HG02642 (cell line): ENCODE data around the gene OR13A1.
A peak's percentile ranks its signal among the peaks of the same experiment; 100 is the strongest.
"Not testable (repeated sequence)": the region's sequence is repeated elsewhere in the genome, so short reads cannot be mapped to it uniquely, and the experiment has no call there.

Source experiments
- ATAC-seq: cut with Tn5 transposase; IDR thresholded peaks from one replicate; pipeline ENCODE4 v1.9.1; 2021; ENCODE audit warnings: mild to moderate bottlenecking; ENCODE audit not compliant: unreplicated experiment, poor library complexity

The OR13A1 gene

DNA sequence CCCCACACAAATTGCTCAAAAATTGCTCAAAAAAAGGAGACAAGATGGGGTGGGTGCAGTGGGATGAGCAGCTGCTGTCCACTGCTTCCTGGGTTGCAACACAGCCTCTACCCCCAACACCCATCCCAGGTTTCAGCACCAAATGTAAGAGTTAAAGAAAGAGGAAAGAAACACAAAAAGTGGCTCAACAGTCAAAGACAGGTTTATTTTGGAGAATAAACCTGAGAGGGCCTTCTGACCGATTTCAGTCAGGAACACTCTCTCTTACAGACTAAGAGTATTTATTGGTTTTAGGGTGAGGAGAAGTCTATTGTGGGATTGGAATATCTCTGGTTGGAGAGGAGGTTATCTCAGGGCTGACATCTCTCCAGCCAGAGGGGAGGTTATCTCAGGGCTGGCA, 28.4 kb downstream of the OR13A1 start:
- no peak for ATAC-seq

DNA sequence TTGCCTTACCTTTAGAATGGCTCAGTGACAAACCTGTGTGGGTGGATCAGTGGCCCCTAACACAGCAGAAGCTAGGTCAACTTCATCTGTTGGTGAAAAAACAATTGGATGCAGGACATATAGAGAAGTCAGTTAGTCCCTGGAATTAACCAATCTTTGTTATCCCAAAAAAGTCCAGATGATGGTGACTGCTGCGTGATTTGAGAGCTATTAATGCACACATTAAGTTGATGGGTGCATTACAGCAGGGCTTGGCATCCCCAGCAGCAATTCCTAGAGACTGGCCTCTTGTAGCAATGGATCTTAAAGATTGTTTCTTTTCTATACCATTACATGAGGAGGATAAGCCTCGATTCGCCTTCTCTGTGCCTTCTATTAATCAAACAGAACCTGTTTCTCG, 33.3 kb downstream of the OR13A1 start:
- ATAC-seq = no peak

DNA sequence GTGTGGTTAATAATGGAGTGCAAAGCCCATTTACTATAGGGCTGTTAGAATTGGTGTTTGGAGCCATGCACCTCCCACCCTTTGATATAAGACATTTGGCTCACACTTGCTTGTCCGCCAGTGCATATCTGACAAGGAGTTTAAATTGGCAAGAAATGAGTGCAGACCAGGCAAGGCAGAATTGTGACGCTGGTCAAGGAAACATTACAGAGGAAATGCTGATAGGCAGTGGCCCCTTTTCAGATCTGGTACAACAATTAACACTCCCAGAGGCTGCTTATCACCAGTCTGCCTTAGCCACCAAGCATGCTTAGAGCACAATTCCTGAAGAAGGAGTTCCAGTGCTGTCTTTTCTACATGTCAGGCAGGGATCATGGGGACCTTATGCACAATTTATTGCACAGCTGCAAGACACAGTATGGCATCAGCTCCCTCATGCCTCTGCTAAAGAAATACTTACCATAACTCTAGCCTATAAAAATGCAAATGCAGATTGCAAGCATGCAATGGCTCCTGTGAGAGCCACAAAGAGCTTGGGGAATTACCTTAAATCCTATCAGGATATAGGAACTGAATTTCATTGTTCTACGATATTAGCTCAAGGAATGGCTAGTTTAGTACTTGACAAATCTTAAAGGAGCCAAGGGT, 35.2 kb downstream of the OR13A1 start:
- no peak for ATAC-seq

DNA sequence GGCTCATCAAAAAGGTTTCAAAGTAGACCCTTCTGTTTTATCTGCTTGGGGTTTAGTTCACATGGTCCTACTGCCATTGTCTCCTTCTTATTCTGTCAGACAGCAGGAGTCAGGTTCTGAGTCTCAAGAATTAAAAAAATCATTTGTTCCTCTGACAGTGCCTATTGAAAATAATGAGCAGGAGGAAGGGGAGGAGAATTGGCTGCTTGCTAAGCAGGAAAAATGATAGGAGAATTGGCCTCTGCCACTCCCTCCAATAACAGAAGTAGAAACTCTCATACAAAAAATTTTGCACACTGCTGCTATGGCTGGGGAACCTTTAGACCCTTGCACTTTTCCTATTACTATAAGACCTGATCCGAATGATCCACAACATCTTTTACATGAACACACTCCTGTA, 35.7 kb downstream of the OR13A1 start:
- ATAC-seq = no peak

DNA sequence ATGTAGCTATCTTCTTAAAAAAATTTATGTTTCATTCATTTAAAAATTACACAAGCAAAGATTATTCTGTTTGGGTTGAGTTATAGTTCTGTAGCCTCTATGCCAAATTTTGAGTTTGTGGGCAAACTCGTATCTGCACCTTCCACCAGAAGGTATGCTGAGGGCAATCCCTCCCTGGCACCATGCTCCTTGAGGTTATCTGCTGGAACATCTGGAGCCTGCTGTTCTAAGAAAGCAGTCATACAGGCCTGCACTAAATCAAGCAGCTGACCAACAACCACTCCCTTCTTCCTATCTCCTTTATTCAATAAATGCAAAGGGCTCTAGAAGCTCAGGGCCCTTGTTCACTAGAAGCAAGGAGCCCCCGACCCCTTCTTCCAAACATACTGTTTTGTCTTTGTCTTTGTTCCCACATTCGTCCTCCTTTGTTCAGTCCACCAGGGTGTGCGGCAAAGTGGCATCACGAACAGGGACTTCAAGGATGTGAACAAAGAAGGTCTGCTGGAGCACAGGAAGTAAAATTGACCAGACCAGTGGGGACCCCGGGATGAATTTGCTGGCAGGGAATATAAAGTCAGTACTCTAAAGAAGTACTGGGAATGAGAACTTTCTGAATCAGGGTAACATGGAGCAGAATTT, 36.4 kb downstream of the OR13A1 start:
- ATAC-seq = no peak

DNA sequence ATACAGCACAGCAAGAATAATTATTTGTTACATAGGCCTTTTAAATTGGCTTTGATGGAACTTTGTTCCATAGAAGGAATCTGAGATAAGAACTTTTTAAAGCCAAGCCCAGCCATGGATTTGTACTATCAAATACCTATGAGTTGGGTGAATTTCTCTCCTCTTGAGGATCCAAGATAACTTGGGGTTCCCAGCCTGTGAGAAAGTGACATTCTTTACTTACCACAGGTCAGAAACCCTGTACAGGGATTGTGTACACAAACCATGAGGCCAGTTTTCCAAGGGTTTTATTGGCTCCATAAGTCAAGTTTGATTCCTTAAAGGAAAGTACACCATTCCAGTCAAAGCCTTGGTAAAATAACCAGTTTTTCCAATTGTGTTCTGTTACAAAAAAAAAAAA, 39.3 kb downstream of the OR13A1 start:
- not testable (repeated sequence) for ATAC-seq

DNA sequence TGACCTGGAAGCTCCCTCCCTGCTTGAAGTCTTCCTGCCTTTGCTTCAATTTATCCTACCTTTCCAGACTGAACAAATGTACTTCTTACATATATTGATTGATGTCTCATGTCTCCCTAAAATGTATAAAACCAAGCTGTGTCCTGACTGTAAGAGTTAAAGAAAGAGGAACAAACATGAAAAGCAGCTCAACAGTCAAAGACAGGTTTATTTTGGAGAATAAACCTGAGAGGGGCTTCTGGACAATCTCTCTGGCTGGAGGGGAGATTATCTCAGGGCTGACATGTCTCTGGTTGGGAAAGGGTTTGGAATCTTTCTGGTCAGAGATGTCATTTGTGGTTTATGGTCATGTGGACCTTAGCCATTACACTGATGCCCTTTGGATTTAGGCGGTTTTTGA, 41.0 kb downstream of the OR13A1 start:
- no peak for ATAC-seq

DNA sequence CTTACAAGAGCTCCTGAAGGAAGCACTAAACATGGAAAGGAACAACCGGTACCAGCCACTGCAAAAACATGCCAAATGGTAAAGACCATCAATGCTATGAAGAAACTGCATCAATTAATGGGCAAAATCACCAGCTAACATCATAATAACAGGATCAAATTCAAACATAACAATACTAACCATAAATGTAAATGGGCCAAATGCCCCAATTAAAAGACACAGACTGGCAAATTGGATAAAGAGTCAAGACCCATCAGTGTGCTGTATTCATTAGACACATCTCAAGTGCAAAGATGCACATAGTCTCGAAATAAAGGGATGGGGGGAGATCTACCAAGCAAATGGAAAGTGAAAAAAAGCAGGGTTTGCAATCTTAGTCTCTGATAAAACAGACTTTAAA, 47.6 kb downstream of the OR13A1 start:
- not testable (repeated sequence) for ATAC-seq

DNA sequence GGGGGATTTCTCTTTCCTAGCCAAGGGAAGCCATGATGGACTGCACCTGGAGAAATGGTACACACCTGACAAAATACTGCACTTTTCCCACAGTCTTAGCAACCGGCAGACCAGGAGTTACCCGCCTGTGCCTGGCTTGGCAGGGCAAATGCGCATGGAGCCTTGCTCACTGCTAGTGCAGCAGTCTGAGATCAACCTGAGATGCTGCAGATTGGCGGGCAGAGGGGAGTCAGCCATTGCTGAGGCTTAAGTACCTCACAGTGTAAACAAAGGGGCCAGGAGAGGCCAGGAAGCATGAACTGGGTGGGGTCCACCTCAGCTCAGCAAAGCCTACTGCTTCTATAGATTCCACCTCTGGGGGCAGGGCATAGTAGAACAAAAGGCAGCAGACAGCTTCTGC, 49.4 kb downstream of the OR13A1 start:
- no peak for ATAC-seq

DNA sequence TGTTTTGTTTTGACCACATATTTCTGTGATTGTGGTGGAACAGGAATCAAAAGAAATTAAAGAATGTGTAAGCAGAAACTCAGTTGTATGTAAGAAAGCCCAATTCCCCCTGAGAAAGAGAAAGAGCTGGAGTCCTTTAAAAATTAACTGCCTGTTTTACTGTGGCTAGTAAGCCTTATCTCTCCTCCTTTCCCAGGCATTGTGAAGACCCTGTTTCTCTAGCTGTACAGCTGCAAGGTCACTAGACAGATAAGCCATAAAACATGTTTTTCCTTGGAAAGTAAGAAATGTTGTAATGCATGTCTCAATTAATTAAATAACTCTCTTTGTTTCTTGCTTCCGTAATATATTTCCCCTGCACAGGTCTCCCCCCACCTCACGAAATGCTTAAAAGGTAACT, 53.5 kb downstream of the OR13A1 start:
- no peak for ATAC-seq

DNA sequence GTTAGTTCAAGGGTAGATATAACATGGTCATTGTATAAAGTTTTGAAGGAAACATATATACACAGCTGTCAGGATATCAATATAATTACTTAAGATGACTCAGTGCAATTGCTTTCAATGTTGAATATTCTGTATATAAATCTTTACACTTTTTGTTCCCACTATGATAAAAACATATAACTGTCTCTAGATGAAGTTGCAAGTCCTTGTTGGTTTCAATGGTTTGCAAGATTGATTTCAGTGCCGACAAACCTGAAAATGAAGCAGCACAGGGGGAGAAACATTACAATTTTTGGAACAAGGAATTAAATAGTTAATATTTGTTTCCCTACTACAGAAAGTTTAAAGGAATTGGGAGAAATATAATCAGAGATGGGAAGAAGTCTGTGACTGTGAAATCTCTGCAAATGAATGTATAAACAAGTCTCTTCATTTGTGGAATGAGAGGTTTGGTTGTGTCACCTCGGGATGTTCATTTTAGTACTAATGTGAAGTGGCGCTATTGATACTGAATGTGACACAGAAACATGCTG, 54.1 kb downstream of the OR13A1 start:
- ATAC-seq = no peak

DNA sequence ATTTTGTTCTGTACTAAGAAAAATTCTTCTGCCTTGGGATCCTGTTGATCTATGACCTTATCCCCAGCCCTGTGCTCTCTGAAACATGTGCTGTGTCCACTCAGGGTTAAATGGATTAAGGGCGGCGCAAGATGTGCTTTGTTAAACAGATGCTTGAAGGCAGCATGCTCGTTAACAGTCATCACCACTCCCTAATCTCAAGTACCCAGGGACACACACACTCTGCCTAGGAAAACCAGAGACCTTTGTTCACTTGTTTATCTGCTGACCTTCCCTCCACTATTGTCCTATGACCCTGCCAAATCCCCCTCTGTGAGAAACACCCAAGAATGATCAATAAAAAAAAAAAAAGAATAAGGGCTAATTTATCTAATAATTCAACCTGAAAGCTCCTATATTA, 54.8 kb downstream of the OR13A1 start:
- ATAC-seq = not testable (repeated sequence)

DNA sequence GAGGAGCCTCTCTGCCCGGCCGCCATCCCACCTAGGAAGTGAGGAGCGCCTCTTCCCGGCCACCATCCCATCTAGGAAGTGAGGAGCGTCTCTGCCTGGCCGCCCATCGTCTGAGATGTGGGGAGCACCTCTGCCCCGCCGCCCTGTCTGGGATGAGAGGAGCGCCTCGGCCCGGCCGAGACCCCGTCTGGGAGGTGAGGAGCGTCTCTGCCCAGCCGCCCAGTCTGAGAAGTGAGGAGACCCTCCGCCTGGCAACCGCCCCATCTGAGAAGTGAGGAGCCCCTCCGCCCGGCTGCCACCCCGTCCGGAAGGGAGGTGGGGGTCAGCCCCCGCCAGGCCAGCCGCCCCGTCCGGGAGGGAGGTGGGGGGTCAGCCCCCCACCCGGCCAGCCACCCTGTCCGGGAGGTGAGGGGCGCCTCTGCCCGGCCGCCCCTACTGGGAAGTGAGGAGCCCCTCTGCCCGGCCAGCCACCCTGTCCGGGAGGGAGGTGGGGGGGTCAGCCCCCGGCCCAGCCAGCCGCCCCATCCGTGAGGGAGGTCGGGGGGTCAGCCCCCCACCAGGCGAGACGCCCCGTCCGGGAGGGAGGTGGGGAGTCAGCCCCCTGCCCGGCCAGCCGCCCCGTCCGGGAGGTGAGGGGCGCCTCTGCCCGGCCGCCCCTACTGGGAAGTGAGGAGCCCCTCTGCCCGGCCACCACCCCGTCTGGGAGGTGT, 55.5 kb downstream of the OR13A1 start:
- ATAC-seq = not testable (repeated sequence)

DNA sequence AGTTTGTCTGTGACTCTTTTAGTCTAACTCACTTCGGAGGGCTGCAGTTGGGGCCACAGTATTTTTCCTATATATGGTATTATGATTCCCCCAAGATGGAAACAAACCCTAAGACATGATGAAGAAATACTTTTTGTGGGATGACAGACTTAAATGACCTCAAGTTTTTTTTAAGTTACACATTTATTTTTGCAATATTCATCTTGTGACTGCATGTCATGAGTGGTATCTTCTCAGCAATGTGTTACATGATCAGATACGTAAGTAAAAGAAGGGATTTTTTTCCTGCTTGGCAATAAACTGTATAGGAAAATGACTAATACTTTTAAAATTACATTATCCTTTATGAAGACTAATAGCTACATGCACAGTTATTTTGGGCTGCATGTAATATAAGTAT, 57.8 kb downstream of the OR13A1 start:
- no peak for ATAC-seq

DNA sequence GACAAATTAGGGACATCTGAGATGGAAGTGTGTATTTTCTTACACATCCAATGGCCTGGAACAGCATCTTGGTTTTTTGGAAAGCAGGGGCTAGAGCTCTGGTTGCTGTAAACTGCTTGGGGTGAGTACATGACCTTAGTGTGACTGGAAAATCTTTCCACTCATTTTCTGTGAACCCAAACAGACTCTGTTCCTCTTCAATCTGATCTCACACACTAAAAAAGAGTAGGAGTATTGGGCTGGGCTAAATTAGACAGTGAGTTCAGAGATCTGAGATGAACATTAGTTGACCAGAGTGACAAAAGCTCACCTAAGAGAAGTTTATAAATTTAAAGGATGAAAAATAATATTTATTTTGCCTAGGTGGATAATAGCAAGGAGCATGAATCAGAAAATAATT, 59.2 kb downstream of the OR13A1 start:
- ATAC-seq = no peak

DNA sequence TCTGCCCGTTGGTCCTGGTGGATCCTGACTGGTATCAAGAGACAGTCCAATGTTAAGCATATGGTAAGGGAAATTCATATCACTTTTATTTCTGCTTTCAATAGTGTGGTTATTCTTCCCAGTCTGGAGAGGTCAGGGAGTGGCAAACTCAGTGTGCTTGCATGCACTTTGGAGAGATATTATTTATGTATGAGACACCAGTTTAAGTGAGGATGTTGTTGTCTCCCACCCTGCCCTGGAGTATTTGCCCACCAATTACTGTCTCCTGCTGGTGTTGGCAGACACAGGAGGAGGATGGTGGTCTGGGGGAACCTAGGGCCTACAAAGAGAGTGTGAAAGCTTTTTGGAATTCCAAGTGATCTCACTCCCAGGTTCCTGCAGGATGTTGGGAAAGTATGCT, 59.7 kb downstream of the OR13A1 start:
- ATAC-seq = no peak

DNA sequence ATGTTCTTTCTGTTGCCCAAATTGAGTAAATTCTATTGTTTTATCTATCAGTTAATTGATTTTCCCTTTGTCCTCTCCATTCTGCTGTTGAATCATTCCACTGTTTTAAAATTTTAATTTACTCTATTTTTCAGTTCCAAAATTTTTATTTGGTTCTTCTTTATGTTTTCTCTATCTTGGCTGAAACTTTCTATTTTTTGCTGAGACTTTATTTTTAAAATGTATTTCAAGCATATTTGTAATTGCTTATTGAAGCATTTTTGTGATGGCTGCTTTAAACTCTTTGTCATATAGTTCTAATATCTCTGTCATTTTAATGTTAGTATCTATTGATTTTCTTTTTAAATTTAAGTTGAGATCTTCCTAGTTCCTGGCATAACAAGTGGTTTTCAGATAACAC, 60.5 kb downstream of the OR13A1 start:
- no peak for ATAC-seq

DNA sequence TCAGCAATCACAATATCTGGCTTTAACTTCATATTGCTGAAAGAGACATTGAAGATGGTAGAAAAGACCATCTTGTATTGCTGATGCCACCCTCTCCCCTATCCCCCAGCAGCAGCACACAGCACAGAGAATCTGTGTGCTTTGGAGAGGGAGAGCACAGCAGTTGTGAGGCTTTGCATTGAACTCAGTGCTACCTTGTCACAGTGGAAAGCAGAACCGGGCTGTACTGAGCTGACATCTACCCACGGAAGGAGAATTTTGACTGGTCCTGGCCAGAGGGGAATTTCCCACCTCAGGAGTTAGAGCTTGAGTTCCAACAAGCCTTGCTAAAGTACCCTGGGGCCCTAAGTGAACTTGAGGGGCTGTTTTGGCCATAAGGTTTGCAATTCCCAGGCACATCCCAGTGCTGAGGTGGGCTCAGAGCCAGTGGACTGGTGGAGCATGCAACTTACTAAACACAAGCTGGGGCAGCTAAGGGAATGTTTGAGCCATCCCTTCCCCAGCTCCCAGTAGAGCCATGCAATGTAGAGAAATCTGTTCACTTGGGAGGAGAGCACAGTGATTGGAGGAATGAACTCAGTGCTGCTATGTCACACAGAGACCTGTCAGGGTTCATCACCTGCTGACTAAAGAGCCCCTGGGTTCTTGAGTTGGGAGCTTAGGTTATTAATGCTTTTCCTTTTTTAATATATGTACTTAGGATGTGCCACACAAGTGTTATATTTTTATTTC, 62.1 kb downstream of the OR13A1 start:
- ATAC-seq = peak; percentile 81
